B cell (primary cell): ENCODE results near the gene C1orf174. TPM values are rescaled to one million over a fixed set of nuclear protein-coding genes. Genes with fewer than 3 reads are reported as not detected.

Experiments used
- ATAC-seq: fragments of 200-7000 bp; cut with Tn5 transposase; one replicate; pipeline ENCODE4 v1.10.0; 2021; ENCODE audit warnings: low read depth, mild to moderate bottlenecking, moderate number of reproducible peaks, moderate library complexity
- CTCF ChIA-PET: fragments of 350-600 bp; sonication (Branson Sonifier 250); formaldehyde crosslinking; loops from one replicate; lab custom pipeline; 2021; ENCODE audit warnings: antibody characterized with exemption, inconsistent platforms; lab: Charles Lee
- POLR2A ChIA-PET: fragments of 350-600 bp; sonication (Branson Sonifier 250); formaldehyde crosslinking; loops from one replicate; lab custom pipeline; 2021; ENCODE audit warnings: antibody characterized with exemption; lab: Charles Lee
- DNase-seq: peaks from one replicate; pipeline ENCODE4 v3.0.0; 2013
- H2AFZ ChIP-seq: 2 replicates; pipeline ENCODE4 v1.6.1; 2012; ENCODE audit warnings: mild to moderate bottlenecking, low read depth, low read length; ENCODE audit not compliant: insufficient read depth, poor library complexity, severe bottlenecking
- H3K27ac ChIP-seq, 2 donors: 1 replicate in 1 of 2; 2 replicates in 1 of 2; pipeline ENCODE4 v1.5.1; 2012 to 2013; ENCODE audit warnings: low read length in 2 of 2, mild to moderate bottlenecking in 2 of 2, moderate library complexity in 1 of 2
- H3K27me3 ChIP-seq, 4 experiments: fragments of 200-600 bp in 1 of 4; sonication (generic) in 1 of 4; replicated peaks in 1 of 4; 1 replicate in 2 of 4; 2 replicates in 2 of 4; pipeline versions ENCODE4 v1.6.1 to v1.7.0; 2013 to 2016; ENCODE audit warnings: low read length in 3 of 4, mild to moderate bottlenecking in 2 of 4, mixed read lengths in 1 of 4, moderate library complexity in 1 of 4; ENCODE audit not compliant: insufficient read depth in 4 of 4, control insufficient read depth in 3 of 4; ENCODE audit errors: control extremely low read depth in 1 of 4
- H3K36me3 ChIP-seq, 2 experiments: replicated peaks in 1 of 2; 1 replicate in 1 of 2; 2 replicates in 1 of 2; pipeline versions ENCODE4 v1.6.1 to v1.7.1; 2013; ENCODE audit warnings: low read length in 1 of 2; ENCODE audit not compliant: insufficient read depth in 2 of 2, control insufficient read depth in 1 of 2; ENCODE audit errors: control extremely low read depth in 1 of 2, extremely low read depth in 1 of 2
- H3K4me1 ChIP-seq, 2 donors: fragments of 200-600 bp in 1 of 2; sonication (generic) in 1 of 2; 1 replicate in 1 of 2; 2 replicates in 1 of 2; pipeline versions ENCODE4 v1.5.1 to v1.6.1; 2013 to 2017; ENCODE audit warnings: low read length in 2 of 2; ENCODE audit not compliant: control insufficient read depth in 2 of 2, insufficient read depth in 2 of 2
- H3K4me2 ChIP-seq: replicated peaks from 2 replicates; pipeline ENCODE3; 2012; ENCODE audit warnings: mild to moderate bottlenecking, low read depth, low read length; ENCODE audit not compliant: poor library complexity, severe bottlenecking
- H3K4me3 ChIP-seq, 5 experiments: fragments of 200-600 bp in 1 of 5; sonication (generic) in 1 of 5; 1 replicate in 3 of 5; 2 replicates in 2 of 5; pipeline versions ENCODE4 v1.5.1 to v1.7.0; 2011 to 2016; ENCODE audit warnings: low read length in 4 of 5, mild to moderate bottlenecking in 4 of 5, low read depth in 2 of 5, control low read depth in 1 of 5, moderate library complexity in 1 of 5; ENCODE audit not compliant: insufficient read depth in 1 of 5; ENCODE audit errors: control extremely low read depth in 1 of 5, extremely low read depth in 1 of 5
- H3K79me2 ChIP-seq: fragments of 200-600 bp; sonication (generic); one replicate; pipeline ENCODE4 v1.6.0; 2016; ENCODE audit warnings: low read length; ENCODE audit not compliant: control insufficient read depth, insufficient read depth
- H3K9ac ChIP-seq: fragments of 200-600 bp; sonication (generic); 2 replicates; pipeline ENCODE4 v1.6.1; 2017; ENCODE audit warnings: mild to moderate bottlenecking, low read length, moderate library complexity
- H3K9me3 ChIP-seq, 3 donors: one replicate each; pipeline versions ENCODE4 v1.6.1 to v1.7.1; 2013; ENCODE audit warnings: low read length in 2 of 3; ENCODE audit not compliant: control insufficient read depth in 2 of 3, insufficient read depth in 1 of 3; ENCODE audit errors: control extremely low read depth in 1 of 3
- H4K20me1 ChIP-seq: 2 replicates; pipeline ENCODE4 v1.6.0; 2012; ENCODE audit warnings: mild to moderate bottlenecking, low read length; ENCODE audit not compliant: insufficient read depth, control insufficient read depth, poor library complexity, severe bottlenecking
- H3K27ac Mint-ChIP-seq: one replicate; pipeline ENCODE4 v1.8.0; 2021; ENCODE audit warnings: mixed read lengths
- H3K27me3 Mint-ChIP-seq: one replicate; pipeline ENCODE4 v1.8.0; 2021; ENCODE audit warnings: mixed read lengths
- H3K4me1 Mint-ChIP-seq: one replicate; pipeline ENCODE4 v1.8.0; 2021; ENCODE audit warnings: mixed read lengths
- H3K4me3 Mint-ChIP-seq: one replicate; pipeline ENCODE4 v1.8.0; 2021; ENCODE audit warnings: mixed read lengths
- H3K9me3 Mint-ChIP-seq: one replicate; pipeline ENCODE4 v1.8.0; 2022; ENCODE audit warnings: mixed read lengths; ENCODE audit not compliant: insufficient read depth
- EZH2 ChIP-seq: IDR thresholded peaks from 2 replicates; pipeline ENCODE4 v1.6.1; 2012; ENCODE audit warnings: borderline replicate concordance, low read depth, mild to moderate bottlenecking, moderate library complexity, low read length; ENCODE audit not compliant: insufficient read depth, poor library complexity, severe bottlenecking
- WGBS: methylation state at CpG from one replicate; pipeline ENCODE4 v1.1.5; 2013; ENCODE audit warnings: missing lambda C conversion rate; ENCODE audit not compliant: insufficient coverage; 5-methylcytosine and 5-hydroxymethylcytosine counted together
- intact Hi-C: fragments of 100-400 bp; cut with micrococcal nuclease; formaldehyde crosslinking; loops from one replicate; pipeline ENCODE4 v1.10.0; 2022
- polyA plus RNA-seq: library from polyadenylated mRNA; depleted of rRNA; stranded (reverse); fragments of >200 nt; gene quantifications from 2 replicates; pipeline ENCODE4 v1.2.3, GENCODE V29; 2012
- total RNA-seq, 2 donors: library from RNA; stranded (reverse); fragments of 120-200 nt in 1 of 2; gene quantifications; 1 replicate in 1 of 2; 2 replicates in 1 of 2; pipeline versions ENCODE4 v1.2.3 to v1.2.4, GENCODE V29; 2013 to 2022
- TF ChIP-seq, protein P1 (sequence below): fragments of 200-600 bp; IDR thresholded peaks from one replicate; pipeline ENCODE4 v1.8.0; 2022; ENCODE audit warnings: antibody characterized with exemption, mild to moderate bottlenecking

The C1orf174 gene
- total and polyA plus RNA-seq, 2 donors (not counting 1 experiment from before 2014, with no cell fraction given) = 33.2 to 49.8 TPM

DNA sequence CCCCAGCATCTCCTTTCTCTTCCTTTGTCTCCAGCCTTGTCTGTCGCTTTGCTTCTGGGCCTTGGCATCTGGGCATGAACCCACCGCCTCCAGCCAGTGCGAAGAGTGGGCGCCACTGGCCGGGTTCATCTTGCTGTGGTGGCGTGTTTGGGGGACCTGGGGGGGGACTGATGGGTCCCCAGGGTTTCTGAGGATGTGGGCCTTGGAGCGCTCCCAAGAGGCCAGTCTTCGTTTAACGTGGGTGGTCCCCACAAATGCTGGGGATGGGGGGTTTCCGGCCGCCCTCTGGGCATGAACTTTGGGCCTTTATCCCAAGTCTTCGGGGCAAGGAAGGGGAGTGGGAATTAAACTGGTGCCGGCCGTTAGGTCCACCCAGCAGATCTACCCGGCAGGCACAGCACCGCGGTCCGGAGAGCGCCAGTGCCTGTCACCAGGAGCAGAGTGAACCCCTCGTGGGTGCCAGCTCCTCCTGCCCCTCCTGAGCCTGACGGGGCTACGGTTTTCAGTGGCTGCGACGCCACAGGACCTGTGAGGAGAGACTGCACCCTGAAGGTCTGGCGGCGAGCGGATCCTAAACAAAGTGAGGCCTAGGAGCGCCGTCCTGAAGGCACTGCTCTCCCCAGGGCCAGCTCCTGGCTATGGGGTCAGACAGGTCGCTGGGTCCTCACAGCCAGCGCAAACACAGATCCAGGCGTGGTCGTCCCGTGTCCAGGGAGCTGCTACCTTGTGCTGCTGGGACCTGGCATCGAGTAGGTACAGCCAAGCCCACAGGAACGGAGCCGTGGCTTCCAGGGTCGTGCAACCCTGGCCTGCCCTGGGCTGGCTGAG lies 12.1 kb upstream of the C1orf174 start:
- TF ChIP-seq EZH2 = no peak
- TF ChIP-seq, protein P1, sequence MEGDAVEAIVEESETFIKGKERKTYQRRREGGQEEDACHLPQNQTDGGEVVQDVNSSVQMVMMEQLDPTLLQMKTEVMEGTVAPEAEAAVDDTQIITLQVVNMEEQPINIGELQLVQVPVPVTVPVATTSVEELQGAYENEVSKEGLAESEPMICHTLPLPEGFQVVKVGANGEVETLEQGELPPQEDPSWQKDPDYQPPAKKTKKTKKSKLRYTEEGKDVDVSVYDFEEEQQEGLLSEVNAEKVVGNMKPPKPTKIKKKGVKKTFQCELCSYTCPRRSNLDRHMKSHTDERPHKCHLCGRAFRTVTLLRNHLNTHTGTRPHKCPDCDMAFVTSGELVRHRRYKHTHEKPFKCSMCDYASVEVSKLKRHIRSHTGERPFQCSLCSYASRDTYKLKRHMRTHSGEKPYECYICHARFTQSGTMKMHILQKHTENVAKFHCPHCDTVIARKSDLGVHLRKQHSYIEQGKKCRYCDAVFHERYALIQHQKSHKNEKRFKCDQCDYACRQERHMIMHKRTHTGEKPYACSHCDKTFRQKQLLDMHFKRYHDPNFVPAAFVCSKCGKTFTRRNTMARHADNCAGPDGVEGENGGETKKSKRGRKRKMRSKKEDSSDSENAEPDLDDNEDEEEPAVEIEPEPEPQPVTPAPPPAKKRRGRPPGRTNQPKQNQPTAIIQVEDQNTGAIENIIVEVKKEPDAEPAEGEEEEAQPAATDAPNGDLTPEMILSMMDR = no peak
- H3K9me3 Mint-ChIP-seq = no peaks in the 10 kb centered on the region
- ATAC-seq (no peak), DNase-seq (no peak)
- Histone ChIP-seq H3K9me3 (no peaks in the 10 kb centered on the region), H3K27ac (no peak overlapping the region), H3K4me3 (no peak overlapping the region), H3K9ac (no peak overlapping the region), H2AFZ (no peak overlapping the region), H3K36me3 (no peaks in the 10 kb centered on the region), H3K79me2 (no peaks in the 10 kb centered on the region), H3K4me2 (no peak overlapping the region), H3K27me3 (peaks cover 0 to 15% (median 0%) of the 10 kb centered on the region in 4 experiments), H4K20me1 (no peaks in the 10 kb centered on the region), H3K4me1 (peaks cover 4 to 23% of the 10 kb centered on the region in 2 donors)
- 93% methylated on average over 37 of the region's 38 CpGs for WGBS
- no peak overlapping the region for H3K27ac Mint-ChIP-seq
- no peak overlapping the region for H3K4me3 Mint-ChIP-seq
- POLR2A ChIA-PET = no interaction called here
- peaks cover 6% of the 10 kb centered on the region for H3K27me3 Mint-ChIP-seq
- H3K4me1 Mint-ChIP-seq = peaks cover 25% of the 10 kb centered on the region
- intact Hi-C loops = loop anchor here (2.0 kb wide), 1 partner anchor 175 kb away; no protein-coding TSS in a partner anchor
- CTCF ChIA-PET = interaction anchor here (0.9 to 2.5 kb wide), 11 partner anchors 10 to 915 kb away, joined by 3 to 31 read pairs (median 5); no protein-coding TSS in a partner anchor
